NCI-H2196 (cell line): ENCODE results near the gene NCAM2.

Experiments used
- DNase-seq: peaks from one replicate; lab custom pipeline; 2025; ENCODE audit not compliant: unreplicated experiment; lab: John Stamatoyannopoulos, UW

NCAM2 gene

DNA sequence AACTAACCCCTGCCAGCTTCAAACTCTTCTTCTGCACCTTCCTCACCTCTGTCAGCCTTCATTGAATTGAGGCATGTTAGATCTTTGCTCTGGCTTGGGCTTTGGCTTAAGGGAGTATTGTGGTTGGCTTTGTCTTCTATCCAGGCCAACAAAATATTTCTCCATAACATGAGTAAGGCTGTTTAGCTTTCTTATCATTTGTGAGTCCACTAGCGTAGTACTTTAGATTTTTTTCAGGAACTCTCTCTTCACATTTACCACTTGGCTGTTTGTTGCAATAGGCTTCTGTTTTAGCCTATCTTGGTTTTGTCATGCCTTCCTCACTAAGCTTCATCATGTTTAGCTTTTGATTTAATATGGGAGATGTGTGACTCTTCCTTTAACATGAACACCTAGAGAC, 417.5 kb downstream of the NCAM2 start:
- DNase-seq = no peak

DNA sequence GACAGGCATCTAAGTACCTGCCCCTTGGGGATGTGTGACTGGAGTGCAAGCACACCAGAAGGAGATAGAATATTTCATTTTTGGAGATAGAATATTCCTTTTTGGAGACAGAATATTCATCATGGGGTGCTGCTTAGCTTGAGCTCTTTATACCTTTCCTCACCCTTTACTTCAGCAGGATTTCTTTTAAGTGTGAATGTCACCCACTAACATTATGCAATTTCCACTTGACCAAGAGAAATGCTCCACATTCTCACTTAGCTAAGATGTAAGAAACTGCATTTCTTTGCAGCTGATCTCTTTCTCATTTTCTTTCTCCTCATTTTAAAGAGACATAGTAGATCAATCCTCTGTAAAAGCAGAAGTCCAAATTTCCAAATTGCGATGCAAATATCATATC, 436.7 kb downstream of the NCAM2 start:
- DNase-seq = no peak

- no peak for DNase-seq
These were observed 437.9 kb downstream of the NCAM2 start for GRCh38 chr21:21436012-21436534.

- no peak for DNase-seq
These were observed 441.6 kb downstream of the NCAM2 start for GRCh38 chr21:21439761-21440160.

GRCh38 chr21:21457077-21457476, 458.9 kb downstream of the NCAM2 start:
- DNase-seq = no peak

DNA sequence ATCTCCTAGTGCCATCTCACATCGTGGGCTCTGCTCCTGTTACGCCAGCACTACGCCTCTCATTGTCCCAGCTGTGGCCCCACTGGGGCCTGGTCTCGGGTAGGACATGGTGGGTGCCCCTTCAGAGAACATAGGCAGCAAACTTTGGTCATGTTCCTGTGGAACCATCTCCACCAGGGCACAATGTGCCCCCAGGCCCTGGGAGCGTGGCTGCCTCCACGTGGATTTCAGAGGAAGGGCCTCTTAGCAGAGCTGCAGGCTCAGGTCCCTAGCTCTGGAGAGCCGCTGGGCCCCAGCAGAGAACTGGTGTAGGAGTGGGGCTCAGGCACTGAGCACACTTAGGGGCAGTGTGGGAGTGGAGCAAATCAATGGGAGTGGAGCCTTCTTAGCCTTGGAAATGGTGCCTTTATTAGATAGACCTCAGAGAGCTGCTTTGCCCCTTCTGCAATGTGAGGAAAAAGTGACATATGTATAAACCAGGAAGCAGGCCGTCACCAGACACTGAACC, 460.0 kb downstream of the NCAM2 start:
- DNase-seq = no peak

DNA sequence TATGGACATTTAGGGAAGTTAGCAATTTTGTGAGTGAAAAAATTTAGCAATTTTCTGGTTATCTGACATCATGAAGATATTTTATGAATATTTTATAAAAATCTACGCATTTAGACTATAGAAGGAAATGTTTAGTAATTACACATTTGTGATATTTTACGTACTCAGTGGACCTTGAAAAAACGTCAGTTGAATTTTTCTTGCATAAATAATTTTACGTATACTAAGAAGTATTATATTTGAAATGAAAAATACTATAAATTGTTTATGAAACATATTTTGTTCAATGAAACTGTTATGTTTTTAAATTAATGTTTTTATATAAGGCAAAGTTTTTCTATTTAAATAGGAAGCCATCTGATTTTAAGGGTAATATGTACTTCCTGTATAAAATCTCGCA, 462.8 kb downstream of the NCAM2 start:
- DNase-seq = no peak

- DNase-seq = no peak
These were observed 465.2 kb downstream of the NCAM2 start for GRCh38 chr21:21463456-21463855.

- DNase-seq = no peak
These were observed 466.5 kb downstream of the NCAM2 start for GRCh38 chr21:21464684-21465083.

DNA sequence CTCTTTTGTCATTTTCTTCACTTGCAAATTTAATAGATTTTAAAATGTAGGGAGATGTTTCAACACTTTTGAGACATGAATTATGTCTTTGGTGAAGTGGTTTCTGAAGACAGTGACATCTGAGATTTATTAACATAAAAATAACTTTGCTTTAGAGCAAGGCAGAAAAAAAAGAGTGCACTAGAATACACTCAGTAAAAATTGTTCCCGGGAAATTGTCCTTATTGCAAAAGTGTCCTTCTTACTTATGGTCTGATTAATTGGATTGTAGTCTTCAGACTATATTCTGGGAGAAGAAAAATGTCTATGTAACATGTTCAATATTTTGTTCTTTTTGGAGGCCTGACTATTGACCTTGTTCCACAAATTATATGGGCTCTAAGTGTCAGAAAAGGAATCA, 468.5 kb downstream of the NCAM2 start:
- no peak for DNase-seq

DNA sequence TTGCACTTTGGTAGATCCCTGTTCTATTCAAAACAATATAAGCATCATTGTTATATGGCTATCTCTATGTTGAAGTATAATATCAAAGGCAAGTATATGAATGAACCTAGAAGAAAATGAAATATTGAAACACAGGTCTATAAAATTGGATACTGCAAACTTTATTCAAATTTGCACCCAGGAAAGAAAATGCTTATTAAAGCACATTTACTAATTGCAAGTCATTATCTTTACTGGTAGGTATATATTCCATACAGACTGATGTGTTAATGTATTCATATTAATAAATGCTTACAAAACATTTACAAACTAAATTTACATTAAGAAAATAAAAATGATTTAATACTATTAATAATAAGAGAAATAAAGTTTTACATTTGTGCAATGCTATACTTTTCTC, 469.8 kb downstream of the NCAM2 start:
- DNase-seq = no peak

- no peak for DNase-seq
These were observed 483.0 kb downstream of the NCAM2 start for GRCh38 chr21:21481239-21481638.

DNA sequence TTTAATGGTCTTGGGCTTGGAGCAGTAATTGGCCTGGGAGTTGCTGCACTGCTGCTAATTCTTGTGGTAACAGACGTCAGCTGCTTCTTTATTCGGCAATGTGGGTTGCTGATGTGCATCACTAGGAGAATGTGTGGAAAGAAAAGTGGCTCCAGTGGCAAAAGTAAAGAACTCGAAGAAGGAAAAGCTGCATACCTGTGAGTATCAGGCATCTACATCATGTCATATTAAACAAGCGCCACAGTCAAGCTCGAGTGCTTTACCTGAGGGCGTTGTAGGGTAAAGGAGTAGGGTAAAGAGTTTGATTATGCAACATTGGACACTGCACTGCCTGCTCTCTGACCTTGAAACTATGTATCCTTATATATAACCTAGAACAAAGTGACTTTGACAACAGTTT, 510.6 kb downstream of the NCAM2 start:
- no peak for DNase-seq

GRCh38 chr21:21530680-21531079, 532.5 kb downstream of the NCAM2 start:
- no peak for DNase-seq

GRCh38 chr21:21547368-21547953, 549.3 kb downstream of the NCAM2 start:
- DNase-seq = no peak

- DNase-seq = no peak
These were observed 561.3 kb downstream of the NCAM2 start for GRCh38 chr21:21559285-21560045.
